ENCODE measurements around the gene SMARCB1.

SMARCB1 gene

GRCh38 chr22:23781511-23782183 lies 5.1 kb upstream of the SMARCB1 start:
- DNase-seq, result no peak

- DNase-seq, result no peak
Measured at GRCh38 chr22:23782252-23782651, 4.5 kb upstream of the SMARCB1 start.

- DNase-seq, result no peak
Measured at GRCh38 chr22:23782703-23783102, 4.1 kb upstream of the SMARCB1 start.

- DNase-seq, result no peak
Measured at GRCh38 chr22:23783265-23784150, 3.3 kb upstream of the SMARCB1 start.

- DNase-seq, result no peak
Measured at GRCh38 chr22:23784215-23784732, 2.5 kb upstream of the SMARCB1 start.

- no peak for DNase-seq
Measured at GRCh38 chr22:23786261-23786710, 480 bp upstream of the SMARCB1 start.

GRCh38 chr22:23787600-23787896 lies 782 bp downstream of the SMARCB1 start:
- DNase-seq, result no peak

GRCh38 chr22:23787910-23788309 lies 1.1 kb downstream of the SMARCB1 start:
- DNase-seq, result no peak

- DNase-seq, result no peak
Measured at GRCh38 chr22:23789121-23789520, 2.4 kb downstream of the SMARCB1 start.

GRCh38 chr22:23789638-23790037 lies 2.9 kb downstream of the SMARCB1 start:
- no peak for DNase-seq

GRCh38 chr22:23790819-23791737 lies 4.3 kb downstream of the SMARCB1 start:
- DNase-seq, result no peak

- DNase-seq, result no peak
Measured at GRCh38 chr22:23791738-23792645, 5.2 kb downstream of the SMARCB1 start.

GRCh38 chr22:23793326-23793725 lies 6.6 kb downstream of the SMARCB1 start:
- no peak for DNase-seq

- no peak for DNase-seq
Measured at GRCh38 chr22:23796461-23796860, 9.7 kb downstream of the SMARCB1 start.

- no peak for DNase-seq
Measured at GRCh38 chr22:23800297-23801237, 13.8 kb downstream of the SMARCB1 start.

- no peak for DNase-seq
Measured at GRCh38 chr22:23801238-23801821, 14.6 kb downstream of the SMARCB1 start.

- DNase-seq, result no peak
Measured at GRCh38 chr22:23801886-23802377, 15.2 kb downstream of the SMARCB1 start.

GRCh38 chr22:23803001-23803819 lies 16.4 kb downstream of the SMARCB1 start:
- no peak for DNase-seq

- no peak for DNase-seq
Measured at GRCh38 chr22:23804781-23805291, 18.1 kb downstream of the SMARCB1 start.
